Activated CD8-positive, alpha-beta memory T cell treated with anti-CD3 and anti-CD28 coated beads, Interleukin-2, amount 50 U/mL, for 24 hours (primary cell): ENCODE data around the gene TNNT2.

ENCODE experiments used
- DNase-seq: peaks from one replicate; pipeline ENCODE4 v3.0.0-alpha.2; 2020; ENCODE audit errors: extremely low read depth

TNNT2 gene

GRCh38 chr1:201334325-201335173 is 42.9 kb downstream of the TNNT2 start:
- DNase-seq: no peak

GRCh38 chr1:201332616-201333335 is 44.7 kb downstream of the TNNT2 start:
- no peak for DNase-seq

GRCh38 chr1:201332021-201332420 is 45.5 kb downstream of the TNNT2 start:
- DNase-seq: no peak

- no peak for DNase-seq
Measured at GRCh38 chr1:201331166-201331565, 46.3 kb downstream of the TNNT2 start.

GRCh38 chr1:201330541-201330940 is 46.9 kb downstream of the TNNT2 start:
- DNase-seq: no peak

GRCh38 chr1:201329801-201330200 is 47.7 kb downstream of the TNNT2 start:
- no peak for DNase-seq

- no peak for DNase-seq
Measured at GRCh38 chr1:201329286-201329685, 48.2 kb downstream of the TNNT2 start.

GRCh38 chr1:201328576-201328975 is 48.9 kb downstream of the TNNT2 start:
- no peak for DNase-seq

- no peak for DNase-seq
Measured at GRCh38 chr1:201327687-201328240, 49.7 kb downstream of the TNNT2 start.

GRCh38 chr1:201326710-201327109 is 50.8 kb downstream of the TNNT2 start:
- DNase-seq: no peak

GRCh38 chr1:201325678-201326060 is 51.8 kb downstream of the TNNT2 start:
- no peak for DNase-seq

GRCh38 chr1:201324821-201325677 is 52.4 kb downstream of the TNNT2 start:
- no peak for DNase-seq

- no peak for DNase-seq
Measured at GRCh38 chr1:201324306-201324705, 53.2 kb downstream of the TNNT2 start.

GRCh38 chr1:201322653-201323510 is 54.6 kb downstream of the TNNT2 start:
- no peak for DNase-seq

- DNase-seq: no peak
Measured at GRCh38 chr1:201321826-201322390, 55.6 kb downstream of the TNNT2 start.

GRCh38 chr1:201320168-201320788 is 57.2 kb downstream of the TNNT2 start:
- no peak for DNase-seq

- DNase-seq: no peak
Measured at GRCh38 chr1:201319631-201320030, 57.8 kb downstream of the TNNT2 start.

- DNase-seq: no peak
Measured at GRCh38 chr1:201318504-201319340, 58.8 kb downstream of the TNNT2 start.

- no peak for DNase-seq
Measured at GRCh38 chr1:201317551-201317950, 59.9 kb downstream of the TNNT2 start.
